HL-60/S4 treated with retinoic acid at 250 ng/mL for 4 days and 3 days (cell line): ENCODE data around the gene MTUS2.
"Not testable (repeated sequence)": the region's sequence is repeated elsewhere in the genome, so short reads cannot be mapped to it uniquely, and the experiment has no call there.

Experiments
- in situ Hi-C: fragments of 300-500 bp; cut with MboI; formaldehyde crosslinking; loops from 2 replicates; pipeline ENCODE4 v1.7.0; 2022; ENCODE audit warnings: low sequenced_read_pairs

The MTUS2 gene

DNA sequence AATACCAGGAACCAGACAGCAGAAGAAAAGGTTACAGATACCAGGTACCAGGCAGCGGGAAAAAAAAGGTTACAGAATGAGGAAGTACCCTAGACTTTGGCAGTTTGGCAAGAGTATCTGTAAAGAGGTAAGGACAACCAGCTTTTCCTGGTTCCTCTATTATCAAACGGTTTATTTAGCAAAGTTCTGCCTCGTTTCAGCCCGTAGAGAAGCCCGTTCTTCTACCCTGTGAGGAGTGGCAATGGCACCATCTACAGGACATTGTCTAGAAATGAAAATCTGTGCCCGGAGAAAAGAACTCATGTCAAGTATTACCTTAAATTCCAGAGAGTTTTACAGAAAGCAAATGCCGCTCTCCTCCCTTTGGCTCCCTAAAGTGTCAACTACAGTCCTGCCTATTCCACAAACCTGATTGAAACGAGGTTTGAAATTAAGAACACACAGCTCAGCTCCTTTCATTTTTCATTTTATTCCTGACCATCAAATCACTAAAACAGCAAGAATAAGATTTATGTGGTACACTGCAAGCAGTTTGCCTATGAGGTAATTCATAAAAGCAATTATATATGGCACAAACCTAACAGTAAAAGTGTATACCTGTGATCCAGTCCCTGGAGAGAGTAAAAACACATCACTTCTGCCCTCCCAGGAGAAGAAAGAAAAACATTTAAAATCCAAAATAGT is 549.1 kb downstream of the MTUS2 start:
- in situ Hi-C loops: loop anchor here (10.0 to 25.0 kb wide), 2 partner anchors 284 to 557 kb away; partner anchors contain the start of gene MTUS2

DNA sequence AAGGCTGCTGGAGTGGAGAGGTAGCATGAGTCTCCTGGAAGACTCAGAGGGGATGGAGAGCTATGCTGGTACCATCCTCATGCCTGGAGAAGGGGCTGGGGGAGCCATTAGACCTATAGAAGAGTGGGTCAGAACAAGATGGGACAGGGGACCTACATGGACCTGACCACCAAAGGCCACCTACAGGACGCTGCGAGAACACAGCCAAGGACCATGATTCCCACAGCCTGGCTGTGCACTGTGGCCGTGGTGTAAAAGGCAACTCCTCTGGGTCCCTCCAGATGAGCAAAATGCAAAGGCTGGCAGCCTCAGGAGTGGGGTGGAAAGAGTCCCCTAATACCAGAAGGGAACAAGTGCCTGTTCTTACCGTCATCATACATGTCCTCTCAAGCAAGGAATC is 559.1 kb downstream of the MTUS2 start:
- in situ Hi-C loops: no loop called here

DNA sequence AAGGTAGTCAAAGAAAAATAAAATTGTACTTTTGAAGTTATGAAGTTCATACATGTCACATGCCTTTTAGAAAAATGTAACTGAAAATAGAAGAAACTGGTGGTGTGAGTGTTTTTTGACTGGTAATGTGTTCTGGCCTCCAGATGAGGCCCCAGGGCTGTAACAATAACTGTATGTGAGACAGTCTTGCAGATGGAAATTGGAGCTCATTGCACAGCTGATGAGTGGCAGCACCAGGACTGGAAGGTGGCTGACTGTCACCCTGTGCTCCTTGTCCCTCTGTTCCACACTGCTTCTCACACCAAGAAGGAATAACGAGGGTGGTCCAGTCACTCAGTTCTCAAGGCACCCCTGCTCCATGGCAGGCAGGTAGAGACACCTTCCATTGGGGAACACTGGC is 559.7 kb downstream of the MTUS2 start:
- in situ Hi-C loops: no loop called here

- in situ Hi-C loops: no loop called here
These were observed 561.9 kb downstream of the MTUS2 start for GRCh38 chr13:29382021-29382420.

- in situ Hi-C loops: no loop called here
These were observed 563.3 kb downstream of the MTUS2 start for GRCh38 chr13:29383476-29383875.

DNA sequence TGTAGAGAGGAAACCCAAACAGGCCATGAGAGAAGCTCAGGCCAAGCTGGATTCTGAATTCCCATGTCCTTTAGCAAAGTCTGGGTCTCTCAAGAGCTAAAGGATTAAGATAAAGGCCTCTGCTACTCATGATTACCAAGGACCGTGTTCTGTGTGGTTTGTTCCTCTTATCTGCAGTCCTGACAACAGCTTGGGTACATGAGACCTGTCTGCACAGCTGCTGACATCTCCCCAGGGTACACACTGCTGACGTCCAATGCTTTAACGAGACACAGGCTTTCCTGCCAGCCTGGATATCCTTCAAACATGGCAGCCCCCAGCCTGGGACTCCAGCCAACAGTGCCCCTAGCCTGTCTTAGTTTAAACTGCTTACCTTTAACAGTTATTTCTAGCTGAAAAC is 564.3 kb downstream of the MTUS2 start:
- in situ Hi-C loops: no loop called here

GRCh38 chr13:29384871-29385270 is 564.7 kb downstream of the MTUS2 start:
- in situ Hi-C loops: no loop called here

GRCh38 chr13:29386246-29386645 is 566.1 kb downstream of the MTUS2 start:
- in situ Hi-C loops: no loop called here

- in situ Hi-C loops: not testable (repeated sequence)
These were observed 570.5 kb downstream of the MTUS2 start for GRCh38 chr13:29390598-29390997.

DNA sequence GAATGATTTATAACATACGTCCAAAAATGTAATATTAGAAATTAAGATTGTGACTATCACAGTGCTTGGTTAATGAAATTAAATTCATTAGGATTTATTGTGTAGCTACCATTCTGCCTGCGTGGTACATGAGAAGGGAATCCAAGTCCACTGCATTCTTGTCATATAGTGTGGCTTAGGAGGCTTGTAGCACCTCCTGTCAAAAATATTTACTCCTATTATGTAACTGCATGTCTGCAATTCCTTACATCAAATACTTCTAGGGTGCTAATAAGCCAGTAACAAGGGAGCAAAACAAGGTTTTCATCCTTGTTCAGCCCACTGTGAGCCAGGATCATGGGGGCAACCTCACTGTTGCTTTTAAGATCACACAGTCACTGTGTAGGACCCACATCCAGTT is 576.3 kb downstream of the MTUS2 start:
- in situ Hi-C loops: no loop called here

DNA sequence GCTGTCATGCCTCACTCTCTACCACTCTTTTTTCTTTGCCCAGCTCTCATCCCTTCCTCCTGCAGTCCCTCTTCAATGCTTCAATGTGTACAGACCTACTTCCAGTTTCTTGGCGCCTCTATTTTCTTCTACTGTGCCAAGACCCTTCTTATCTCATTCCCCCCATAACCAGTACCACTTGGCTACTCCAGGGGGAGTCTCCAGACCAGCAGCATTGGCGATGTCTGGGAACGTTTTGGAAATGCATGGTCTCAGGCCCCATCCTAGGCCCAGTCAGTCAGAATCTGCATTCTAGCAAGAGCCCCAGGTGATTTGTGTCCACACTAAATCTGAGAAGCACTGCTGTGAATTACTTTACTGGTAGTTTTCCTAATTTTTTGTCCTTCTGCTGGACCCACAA is 577.1 kb downstream of the MTUS2 start:
- in situ Hi-C loops: no loop called here

- in situ Hi-C loops: no loop called here
These were observed 582.1 kb downstream of the MTUS2 start for GRCh38 chr13:29402166-29402636.

GRCh38 chr13:29405401-29405800 is 585.3 kb downstream of the MTUS2 start:
- in situ Hi-C loops: no loop called here

- in situ Hi-C loops: no loop called here
These were observed 591.3 kb downstream of the MTUS2 start for GRCh38 chr13:29411481-29411880.

DNA sequence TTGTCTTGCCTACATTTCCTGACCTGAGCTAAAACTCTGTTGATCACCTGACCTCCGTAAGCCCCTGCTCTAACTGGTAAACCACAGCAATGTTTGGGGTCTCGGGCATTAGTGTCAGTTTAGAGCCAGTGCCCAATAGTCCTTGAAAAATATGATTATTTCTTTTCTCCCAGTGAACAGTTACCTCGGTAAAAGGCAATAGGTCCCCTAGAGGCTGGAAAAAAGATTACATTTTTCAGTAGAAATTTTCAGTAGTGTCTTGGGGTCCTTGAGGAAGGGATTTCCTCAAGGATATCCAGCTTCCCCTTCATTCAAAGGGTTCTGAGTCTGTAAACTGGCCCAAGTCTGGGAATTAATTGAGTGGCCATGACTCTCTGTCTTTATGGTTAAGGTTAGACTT is 597.9 kb downstream of the MTUS2 start:
- in situ Hi-C loops: no loop called here

GRCh38 chr13:29421118-29421517 is 601.0 kb downstream of the MTUS2 start:
- in situ Hi-C loops: no loop called here

- in situ Hi-C loops: no loop called here
These were observed 601.9 kb downstream of the MTUS2 start for GRCh38 chr13:29422015-29422414.

- in situ Hi-C loops: no loop called here
These were observed 602.9 kb downstream of the MTUS2 start for GRCh38 chr13:29423050-29423449.

- in situ Hi-C loops: no loop called here
These were observed 607.8 kb downstream of the MTUS2 start for GRCh38 chr13:29427937-29428309.

- in situ Hi-C loops: no loop called here
These were observed 608.4 kb downstream of the MTUS2 start for GRCh38 chr13:29428310-29429181.

DNA sequence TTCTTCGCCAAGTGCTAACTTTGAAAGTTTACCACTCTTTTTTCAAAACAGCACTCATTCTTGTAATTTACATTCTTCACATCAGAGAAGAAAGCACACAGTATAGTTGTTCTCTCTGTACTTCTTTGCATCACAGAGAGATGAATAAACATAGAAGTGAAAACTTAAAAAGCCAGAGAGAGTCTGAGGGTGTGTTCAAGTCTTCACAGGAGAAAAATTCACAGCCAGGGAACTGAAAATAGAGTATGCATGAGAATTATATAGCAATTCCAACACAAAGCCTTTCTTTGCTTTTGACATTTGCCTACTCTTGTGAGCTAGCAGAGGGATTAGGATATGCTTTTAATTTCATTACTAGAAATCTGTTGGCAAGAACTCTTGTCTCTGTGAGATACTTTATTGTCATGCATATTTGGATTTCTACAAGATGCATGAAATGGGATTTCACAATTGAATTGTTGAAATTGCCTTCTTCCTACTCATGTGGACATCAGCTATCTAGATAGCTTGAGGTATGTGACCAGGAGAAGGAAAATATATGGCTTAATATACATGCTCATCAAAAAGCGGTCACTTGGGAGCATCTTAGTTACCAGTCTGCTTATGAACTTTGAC is 609.3 kb downstream of the MTUS2 start:
- in situ Hi-C loops: no loop called here
